Right lobe of liver (tissue), 6 donors: Measurements from ENCODE around the gene CYTH1. TPM values are rescaled to one million over a fixed set of nuclear protein-coding genes. Genes with fewer than 3 reads are reported as not detected.

Experiments used
- ATAC-seq, 4 donors: fragments of 200-7000 bp; cut with Tn5 transposase; one replicate each; pipeline ENCODE4 v1.9.1; 2020; ENCODE audit warnings: mild to moderate bottlenecking in 4 of 4, moderate library complexity in 4 of 4
- DNase-seq, 3 donors: peaks; one replicate each; pipeline ENCODE4 v3.0.0-alpha.2; 2020
- H3K27ac ChIP-seq, 3 donors: fragments of 200-600 bp; one replicate each; pipeline ENCODE4 v1.8.0; 2022
- H3K27me3 ChIP-seq, 2 donors: fragments of 200-600 bp; one replicate each; pipeline ENCODE4 v1.8.0; 2022
- H3K36me3 ChIP-seq, 4 donors: fragments of 200-600 bp; sonication (generic) in 1 of 4; one replicate each; pipeline versions ENCODE4 v1.5.1 to v1.8.0; 2017 to 2022; ENCODE audit warnings: control low read depth in 1 of 4
- H3K4me1 ChIP-seq, 4 donors: fragments of 200-600 bp; sonication (generic) in 1 of 4; one replicate each; pipeline versions ENCODE4 v1.5.1 to v1.8.0; 2017 to 2022; ENCODE audit warnings: control low read depth in 1 of 4
- H3K4me3 ChIP-seq, 3 donors: fragments of 200-600 bp; one replicate each; pipeline ENCODE4 v1.8.0; 2022
- H3K9me3 ChIP-seq, 4 donors: fragments of 200-600 bp; sonication (generic) in 1 of 4; one replicate each; pipeline versions ENCODE4 v1.5.1 to v1.8.0; 2017 to 2022; ENCODE audit warnings: control low read depth in 1 of 4
- POLR2A ChIP-seq: fragments of 450-650 bp; IDR thresholded peaks from one replicate; pipeline ENCODE4 v1.6.1; 2017; ENCODE audit warnings: antibody characterized with exemption, mild to moderate bottlenecking
- WGBS: methylation state at CpG from one replicate; pipeline ENCODE4 v1.1.6; 2018; ENCODE audit warnings: low coverage, low lambda C conversion rate; ENCODE audit not compliant: insufficient coverage; ENCODE audit errors: missing lambda C conversion rate; 5-methylcytosine and 5-hydroxymethylcytosine counted together
- intact Hi-C, 2 donors: fragments of 100-400 bp; cut with DNase I; formaldehyde crosslinking; loops; one replicate each; pipeline versions ENCODE4 v1.11.2 to v1.14.1; 2022
- total RNA-seq, 6 experiments: library from RNA; depleted of rRNA in 2 of 6; stranded (reverse); fragments of >200 nt in 2 of 6; fragmentation: NEBNext Ultra II Directional in 3 of 6; extraction: Animal tissue kit (Norgen Biotek cat#: 25700) in 3 of 6; gene quantifications; one replicate each; pipeline versions ENCODE4 v1.1.0 to v1.2.4, GENCODE V29; 2016 to 2023
- TF ChIP-seq, protein P1 (sequence below), 4 donors: fragments of 200-600 bp in 3 of 4; fragments of 450-650 bp in 1 of 4; IDR thresholded peaks; one replicate each; pipeline versions ENCODE4 v1.5.1 to v1.8.0; 2016 to 2022; ENCODE audit warnings: antibody characterized with exemption in 4 of 4, mild to moderate bottlenecking in 2 of 4
- donor health status: DM: no; HTN: yes; CAD: no.
- donor health status: DM: no; HTN: no; CAD: no.
- donor health status: DM: no; HTN: no; CAD: no.
- donor health status: DM: no; HTN: yes; CAD: no.
- donor health status: DM: no; HTN: yes; CAD: no.

The CYTH1 gene
- total RNA-seq, 6 experiments from 2014 or later = 14.8 to 46.2 (median 28.8) TPM

DNA sequence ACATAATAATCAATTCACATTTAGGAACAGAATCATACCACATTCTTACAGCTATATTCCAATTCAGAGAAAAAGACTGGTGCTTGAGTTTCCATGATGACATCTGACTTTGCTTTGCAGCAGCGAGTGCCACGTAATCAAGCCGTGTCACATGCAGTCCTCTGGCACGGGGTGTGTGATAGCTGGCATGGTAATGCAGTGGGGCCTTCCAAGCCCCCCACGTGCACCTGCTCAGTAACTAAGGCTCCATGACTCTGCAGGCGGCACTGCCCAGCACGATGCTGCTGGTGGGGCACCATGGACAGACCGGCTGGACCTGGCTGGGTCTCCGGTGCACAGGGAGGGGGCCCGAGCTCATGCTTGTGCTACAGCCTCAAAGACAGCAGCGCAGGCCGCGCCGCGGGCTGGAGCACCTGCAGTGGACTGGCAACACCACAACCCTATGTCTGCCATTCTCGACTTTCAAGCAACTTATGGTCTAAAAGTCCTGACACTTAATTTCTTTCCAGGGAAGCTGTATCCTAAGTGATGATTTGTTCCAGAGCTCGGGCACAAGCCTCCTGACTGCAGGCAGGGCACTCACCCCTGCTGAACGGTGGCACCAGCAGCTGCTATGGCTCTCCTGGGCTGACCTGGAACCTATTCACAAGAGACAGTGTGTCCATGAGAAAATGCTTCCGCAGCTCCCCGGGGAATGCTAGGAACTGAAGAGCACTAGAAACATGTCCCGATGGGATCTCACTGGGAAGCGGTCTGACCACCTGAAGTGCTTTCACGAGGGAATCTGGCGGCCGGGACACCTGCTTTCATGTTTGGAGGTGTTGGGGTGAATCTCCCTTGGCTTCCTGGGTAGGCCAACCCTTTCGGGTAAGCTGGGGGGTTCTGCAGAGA lies 105.4 kb downstream of the CYTH1 start:
- DNase-seq (no peak), ATAC-seq (no peak)
- TF ChIP-seq, protein P1, sequence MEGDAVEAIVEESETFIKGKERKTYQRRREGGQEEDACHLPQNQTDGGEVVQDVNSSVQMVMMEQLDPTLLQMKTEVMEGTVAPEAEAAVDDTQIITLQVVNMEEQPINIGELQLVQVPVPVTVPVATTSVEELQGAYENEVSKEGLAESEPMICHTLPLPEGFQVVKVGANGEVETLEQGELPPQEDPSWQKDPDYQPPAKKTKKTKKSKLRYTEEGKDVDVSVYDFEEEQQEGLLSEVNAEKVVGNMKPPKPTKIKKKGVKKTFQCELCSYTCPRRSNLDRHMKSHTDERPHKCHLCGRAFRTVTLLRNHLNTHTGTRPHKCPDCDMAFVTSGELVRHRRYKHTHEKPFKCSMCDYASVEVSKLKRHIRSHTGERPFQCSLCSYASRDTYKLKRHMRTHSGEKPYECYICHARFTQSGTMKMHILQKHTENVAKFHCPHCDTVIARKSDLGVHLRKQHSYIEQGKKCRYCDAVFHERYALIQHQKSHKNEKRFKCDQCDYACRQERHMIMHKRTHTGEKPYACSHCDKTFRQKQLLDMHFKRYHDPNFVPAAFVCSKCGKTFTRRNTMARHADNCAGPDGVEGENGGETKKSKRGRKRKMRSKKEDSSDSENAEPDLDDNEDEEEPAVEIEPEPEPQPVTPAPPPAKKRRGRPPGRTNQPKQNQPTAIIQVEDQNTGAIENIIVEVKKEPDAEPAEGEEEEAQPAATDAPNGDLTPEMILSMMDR (IDR thresholded peaks at IDR 0.05) = no peak
- no peak for TF ChIP-seq POLR2A
- intact Hi-C loops = no loop called here
- H3K36me3 ChIP-seq = peaks cover 0 to 85% (median 16%) of the 10 kb centered on the region in 4 donors
- H3K9me3 ChIP-seq = no peaks in the 10 kb centered on the region
- no peak overlapping the region for H3K27ac ChIP-seq
- 97% methylated on average over 6 of the region's 26 CpGs for WGBS
- H3K27me3 ChIP-seq = no peaks in the 10 kb centered on the region
- H3K4me1 ChIP-seq = no peaks in the 10 kb centered on the region
- H3K4me3 ChIP-seq = no peak overlapping the region

DNA sequence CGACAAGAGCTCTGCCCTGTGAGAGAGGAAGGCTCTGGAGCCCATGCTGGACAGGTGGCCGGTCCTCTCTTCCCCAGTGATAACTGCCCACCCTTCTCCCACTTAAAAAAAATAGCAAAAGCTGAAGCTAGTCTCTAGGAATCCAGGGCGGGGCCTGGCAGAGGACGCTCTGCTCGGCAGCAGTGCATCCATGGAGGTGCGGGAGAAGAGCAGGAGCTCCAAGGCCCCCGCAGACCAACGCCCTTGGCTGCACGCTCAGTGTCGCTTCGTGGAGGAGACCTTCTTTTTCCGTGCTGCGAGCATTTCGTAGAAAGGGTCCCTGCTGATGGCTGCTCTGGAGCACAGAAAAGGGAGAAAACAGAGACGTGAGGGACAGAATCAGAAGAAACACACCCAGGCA lies 106.2 kb downstream of the CYTH1 start:
- no peaks in the 10 kb centered on the region for H3K9me3 ChIP-seq
- intact Hi-C loops = no loop called here
- 94% methylated on average over 9 of the region's 15 CpGs for WGBS
- H3K27ac ChIP-seq = no peak overlapping the region
- no peak for ATAC-seq
- no peaks in the 10 kb centered on the region for H3K4me1 ChIP-seq
- no peak overlapping the region for H3K4me3 ChIP-seq
- peaks cover 0 to 77% (median 16%) of the 10 kb centered on the region in 4 donors for H3K36me3 ChIP-seq
- TF ChIP-seq POLR2A = no peak
- TF ChIP-seq, protein P1 (IDR thresholded peaks at IDR 0.05) = no peak
- no peak for DNase-seq
- no peaks in the 10 kb centered on the region for H3K27me3 ChIP-seq

DNA sequence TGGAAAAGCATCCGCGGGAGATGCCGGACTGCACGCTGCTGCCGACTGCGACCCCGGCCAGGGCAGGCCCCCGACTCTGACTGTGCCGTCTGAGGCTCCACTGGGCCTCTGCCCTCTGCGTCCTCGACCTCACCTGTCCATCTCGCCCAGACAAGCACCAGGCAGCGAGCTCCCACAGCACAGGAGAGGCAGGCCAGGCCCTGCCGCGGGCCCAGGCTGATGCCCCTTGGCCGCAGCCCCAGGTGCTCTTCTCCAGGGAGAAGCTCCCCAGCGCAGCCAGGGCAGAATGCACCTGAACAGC lies 106.8 kb downstream of the CYTH1 start:
- intact Hi-C loops = no loop called here
- no peak for TF ChIP-seq POLR2A
- TF ChIP-seq, protein P1 (IDR thresholded peaks at IDR 0.05) = no peak
- no peak overlapping the region for H3K27ac ChIP-seq
- DNase-seq = no peak
- no peaks in the 10 kb centered on the region for H3K27me3 ChIP-seq
- WGBS = 100% methylated on average over 5 of the region's 17 CpGs
- no peaks in the 10 kb centered on the region for H3K4me1 ChIP-seq
- no peak for ATAC-seq
- peaks cover 0 to 72% (median 16%) of the 10 kb centered on the region in 4 donors for H3K36me3 ChIP-seq
- H3K4me3 ChIP-seq = no peak overlapping the region
- no peaks in the 10 kb centered on the region for H3K9me3 ChIP-seq

DNA sequence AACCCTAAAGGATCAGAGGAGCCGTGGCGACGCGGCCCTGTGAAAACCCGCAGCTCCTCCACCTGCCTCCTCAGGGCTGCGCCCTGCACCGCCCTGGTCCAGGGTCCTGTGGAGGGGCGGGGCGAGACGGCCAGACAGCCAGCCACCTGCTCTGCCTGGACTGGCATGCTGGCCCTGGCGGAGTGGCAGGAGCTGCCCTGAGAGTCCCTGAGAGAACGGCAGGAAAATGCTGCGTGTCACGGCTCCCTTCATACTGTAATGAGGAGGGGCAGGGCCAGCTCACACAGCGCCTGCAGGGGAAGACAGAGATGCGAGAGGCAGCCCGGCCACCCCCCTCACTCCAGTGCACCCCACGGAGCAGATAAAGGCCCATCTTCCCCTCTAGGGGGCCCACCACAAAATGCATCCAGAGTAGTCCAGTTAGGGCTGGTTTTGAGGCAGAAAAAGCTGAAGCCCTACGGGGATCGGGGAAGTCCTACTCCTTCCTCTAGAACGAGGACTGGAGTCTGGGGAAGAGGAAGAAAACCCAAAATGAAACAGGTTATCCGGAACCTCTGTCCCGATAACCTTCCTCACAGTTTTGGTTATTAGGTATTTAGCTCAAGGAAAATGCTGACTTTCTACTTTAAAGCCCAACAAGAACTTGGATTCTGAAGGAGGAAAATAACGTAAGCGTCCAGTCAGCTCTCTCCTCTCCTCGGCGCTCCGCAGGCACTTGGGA lies 107.3 kb downstream of the CYTH1 start:
- DNase-seq (no peak), ATAC-seq (no peak)
- Histone ChIP-seq H3K4me1 (no peaks in the 10 kb centered on the region), H3K27me3 (no peaks in the 10 kb centered on the region), H3K9me3 (no peaks in the 10 kb centered on the region), H3K4me3 (no peak overlapping the region), H3K36me3 (peaks cover 0 to 66% (median 16%) of the 10 kb centered on the region in 4 donors), H3K27ac (no peak overlapping the region)
- 80% methylated on average over 9 of the region's 28 CpGs for WGBS
- intact Hi-C loops = no loop called here
- TF ChIP-seq, protein P1 (IDR thresholded peaks at IDR 0.05) = no peak
- TF ChIP-seq POLR2A = no peak
